HepG2 (cell line): ENCODE measurements around the gene SRCAP. TPM values are rescaled to one million over a fixed set of nuclear protein-coding genes. Genes with fewer than 3 reads are reported as not detected.

Experiments
- ASH2L ChIP-seq: fragments of 300-600, 200-600 bp; sonication (generic); IDR thresholded peaks from 2 replicates; pipeline ENCODE4 v1.7.0; 2017; ENCODE audit warnings: low read depth, mild to moderate bottlenecking, moderate library complexity, mixed read lengths, low read length; ENCODE audit not compliant: insufficient read length
- BCLAF1 ChIP-seq: fragments of 450-650 bp; IDR thresholded peaks from 2 replicates; pipeline ENCODE4 v1.6.1; 2017; ENCODE audit warnings: mild to moderate bottlenecking
- CBFB ChIP-seq: sonication (generic); formaldehyde crosslinking; IDR thresholded peaks from 2 replicates; pipeline ENCODE4 v1.4.0; 2020; ENCODE audit warnings: missing genetic modification reagents
- CREM ChIP-seq, 2 experiments: sonication (generic) in 1 of 2; formaldehyde crosslinking in 1 of 2; IDR thresholded peaks; 2 replicates each; pipeline versions ENCODE4 v1.4.0 to v1.6.1; 2016 to 2020; ENCODE audit warnings: antibody characterized with exemption in 1 of 2, mild to moderate bottlenecking in 1 of 2, missing genetic modification reagents in 1 of 2
- MTF2 ChIP-seq: sonication (generic); formaldehyde crosslinking; IDR thresholded peaks from 2 replicates; pipeline ENCODE4 v1.5.0; 2020; ENCODE audit warnings: missing genetic modification reagents, borderline replicate concordance
- RAD51 ChIP-seq: fragments of 450-650 bp; IDR thresholded peaks from 2 replicates; pipeline ENCODE4 v1.6.1; 2016; ENCODE audit warnings: borderline replicate concordance
- REXO4 ChIP-seq: sonication (generic); formaldehyde crosslinking; IDR thresholded peaks from 2 replicates; pipeline ENCODE4 v1.8.0; 2022; ENCODE audit warnings: missing genetic modification reagents, mild to moderate bottlenecking, borderline replicate concordance
- SALL1 ChIP-seq: sonication (generic); formaldehyde crosslinking; IDR thresholded peaks from 2 replicates; pipeline ENCODE4 v1.8.0; 2022; ENCODE audit warnings: mild to moderate bottlenecking, missing genetic modification reagents
- SIX1 ChIP-seq: sonication (generic); formaldehyde crosslinking; IDR thresholded peaks from 2 replicates; pipeline ENCODE4 v1.4.0; 2020; ENCODE audit warnings: missing genetic modification reagents, borderline replicate concordance
- TAF1 ChIP-seq: sonication (generic); formaldehyde crosslinking; IDR thresholded peaks from 2 replicates; pipeline ENCODE4 v1.4.0; 2020; ENCODE audit warnings: missing genetic modification reagents
- TBX2 ChIP-seq: sonication (generic); formaldehyde crosslinking; IDR thresholded peaks from 2 replicates; pipeline ENCODE4 v1.5.0; 2020; ENCODE audit warnings: missing genetic modification reagents, mild to moderate bottlenecking, borderline replicate concordance
- ZBTB37 ChIP-seq: sonication (generic); formaldehyde crosslinking; IDR thresholded peaks from 2 replicates; pipeline ENCODE4 v1.4.0; 2020; ENCODE audit warnings: mild to moderate bottlenecking, missing genetic modification reagents
- ZFP36 ChIP-seq: fragments of 150-350 bp; IDR thresholded peaks from 2 replicates; pipeline ENCODE4 v1.6.1; 2018; ENCODE audit warnings: borderline replicate concordance, low read length, low read depth; ENCODE audit not compliant: partially characterized antibody
- ZNF224 ChIP-seq: sonication (generic); formaldehyde crosslinking; IDR thresholded peaks from 2 replicates; pipeline ENCODE4 v1.5.0; 2020; ENCODE audit warnings: mild to moderate bottlenecking, missing genetic modification reagents
- ZNF44 ChIP-seq: sonication (generic); formaldehyde crosslinking; IDR thresholded peaks from 2 replicates; pipeline ENCODE4 v1.5.1; 2020; ENCODE audit warnings: mild to moderate bottlenecking, missing genetic modification reagents
- ZNF549 ChIP-seq: sonication (generic); formaldehyde crosslinking; IDR thresholded peaks from 2 replicates; pipeline ENCODE4 v1.5.0; 2020; ENCODE audit warnings: missing genetic modification reagents
- ZNF570 ChIP-seq: sonication (generic); formaldehyde crosslinking; IDR thresholded peaks from 2 replicates; pipeline ENCODE4 v1.4.0; 2020; ENCODE audit warnings: mild to moderate bottlenecking, missing genetic modification reagents, borderline replicate concordance
- ZNF629 ChIP-seq: sonication (generic); formaldehyde crosslinking; conservative IDR thresholded peaks from 2 replicates; pipeline ENCODE4 v1.5.0; 2020; ENCODE audit warnings: missing genetic modification reagents
- ZSCAN21 ChIP-seq: sonication (generic); formaldehyde crosslinking; IDR thresholded peaks from 2 replicates; pipeline ENCODE4 v1.8.0; 2022; ENCODE audit warnings: mild to moderate bottlenecking, missing genetic modification reagents, moderate library complexity, borderline replicate concordance
- polyA plus RNA-seq, 8 experiments: library from polyadenylated mRNA; depleted of rRNA in 3 of 8; stranded (reverse) in 7 of 8; unstranded in 1 of 8; fragments of >200 nt; fragmentation: Illumina TruSeq in 4 of 8; extraction: Trizol in 4 of 8; gene quantifications; 2 replicates each; pipeline versions ENCODE4 v1.2.1 to v1.2.3, GENCODE V29; 2011 to 2016; ENCODE audit warnings: low read depth in 4 of 8, missing spikeins in 1 of 8, mixed read lengths in 1 of 8; ENCODE audit not compliant: insufficient read depth in 1 of 8
- total RNA-seq, 5 experiments: library from RNA; depleted of rRNA; stranded (reverse); fragments of >200 nt; fragmentation: Illumina TruSeq; extraction: Trizol; gene quantifications; 2 replicates each; pipeline ENCODE4 v1.2.3, GENCODE V29; 2016; ENCODE audit warnings: low read depth in 1 of 5
- TF ChIP-seq, protein P1 (sequence below): sonication (generic); formaldehyde crosslinking; conservative IDR thresholded peaks from 2 replicates; pipeline ENCODE4 v1.8.1; 2023; ENCODE audit warnings: missing genetic modification reagents

SRCAP gene
- total and polyA plus RNA-seq, 2 of the 13 experiments (the other 11 are each of a cell fraction or from before 2014, with no cell fraction given): 4.9 to 9.0 TPM

GRCh38 chr16:30651124-30652004, 47.6 kb upstream of the SRCAP start (continued):
- TF ChIP-seq ZBTB37 (CRISPR knock-in tag): no peak
- TF ChIP-seq ZNF44 (CRISPR knock-in tag): no peak
- peak; percentile 59; the same call in 1 of the 2 replicates for TF ChIP-seq SALL1 (CRISPR knock-in tag)
- TF ChIP-seq ZNF549 (CRISPR knock-in tag): no peak
- peak; percentile 49; the same call in 1 of the 2 replicates for TF ChIP-seq TAF1 (CRISPR knock-in tag)
- TF ChIP-seq CBFB: peak; percentile 61; the same call in 1 of the 2 replicates
- TF ChIP-seq MTF2 (CRISPR knock-in tag): 0 out of 2 replicates have a peak, but pooled peaks have one; percentile 2
- TF ChIP-seq REXO4 (CRISPR knock-in tag): no peak
- TF ChIP-seq RAD51: no peak
- TF ChIP-seq BCLAF1: no peak
- no peak for TF ChIP-seq ZFP36
- no peak for TF ChIP-seq ZNF570 (CRISPR knock-in tag)
- TF ChIP-seq ZNF629: 0 out of 2 replicates have a peak, but pooled peaks have one; percentile 24
- TF ChIP-seq ZSCAN21 (CRISPR knock-in tag): no peak; the same call in 1 of the 2 replicates
- TF ChIP-seq TBX2 (CRISPR knock-in tag): no peak
- TF ChIP-seq, protein P1, sequence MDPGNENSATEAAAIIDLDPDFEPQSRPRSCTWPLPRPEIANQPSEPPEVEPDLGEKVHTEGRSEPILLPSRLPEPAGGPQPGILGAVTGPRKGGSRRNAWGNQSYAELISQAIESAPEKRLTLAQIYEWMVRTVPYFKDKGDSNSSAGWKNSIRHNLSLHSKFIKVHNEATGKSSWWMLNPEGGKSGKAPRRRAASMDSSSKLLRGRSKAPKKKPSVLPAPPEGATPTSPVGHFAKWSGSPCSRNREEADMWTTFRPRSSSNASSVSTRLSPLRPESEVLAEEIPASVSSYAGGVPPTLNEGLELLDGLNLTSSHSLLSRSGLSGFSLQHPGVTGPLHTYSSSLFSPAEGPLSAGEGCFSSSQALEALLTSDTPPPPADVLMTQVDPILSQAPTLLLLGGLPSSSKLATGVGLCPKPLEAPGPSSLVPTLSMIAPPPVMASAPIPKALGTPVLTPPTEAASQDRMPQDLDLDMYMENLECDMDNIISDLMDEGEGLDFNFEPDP: no peak
- TF ChIP-seq ASH2L: peak; percentile 70
- TF ChIP-seq CREM (IDR thresholded peaks at IDR 0.05): no peak
- TF ChIP-seq CREM (CRISPR knock-in tag; IDR thresholded peaks at IDR 0.05): no peak
- TF ChIP-seq SIX1 (CRISPR knock-in tag): no peak; the same call in 1 of the 2 replicates
- TF ChIP-seq ZNF224 (CRISPR knock-in tag): no peak
